HL-60 (cell line): ENCODE measurements around the gene CLDN1.

Experiments
- DNase-seq, 2 experiments: peaks; one replicate each; pipeline ENCODE4 v3.0.0-alpha.2; 2010 to 2020; ENCODE audit warnings: low read depth in 1 of 2, low spot score in 1 of 2
- H3K27ac ChIP-seq: fragments of 250-450 bp; sonication (Bioruptor Pico); replicated peaks from 2 replicates; pipeline ENCODE4 v1.5.1; 2020; ENCODE audit warnings: mild to moderate bottlenecking, moderate library complexity
- H3K27me3 ChIP-seq: fragments of 250-450 bp; sonication (Bioruptor Pico); 2 replicates; pipeline ENCODE4 v1.5.1; 2021; ENCODE audit warnings: mild to moderate bottlenecking, moderate library complexity; ENCODE audit not compliant: insufficient read depth, poor library complexity, severe bottlenecking
- H3K4me3 ChIP-seq: replicated peaks from 2 replicates; pipeline ENCODE4 v1.5.1; 2011; ENCODE audit warnings: mild to moderate bottlenecking, control low read depth, low read length; ENCODE audit not compliant: insufficient read depth
- GABPA ChIP-seq: IDR thresholded peaks from 2 replicates; pipeline ENCODE4 v1.6.1; 2012; ENCODE audit warnings: low read depth
- POLR2AphosphoS5 ChIP-seq: IDR thresholded peaks from 2 replicates; pipeline ENCODE4 v1.6.1; 2012; ENCODE audit warnings: low read depth
- SPI1 ChIP-seq: IDR thresholded peaks from 2 replicates; pipeline ENCODE4 v1.6.1; 2012; ENCODE audit warnings: low read depth, mild to moderate bottlenecking, borderline replicate concordance
- TF ChIP-seq, protein P1 (sequence below): IDR thresholded peaks from one replicate; pipeline ENCODE4 v1.5.1; 2011; ENCODE audit warnings: low read length, control low read depth, inconsistent platforms; ENCODE audit not compliant: insufficient read depth
- TF ChIP-seq, protein P2 (sequence below): IDR thresholded peaks from 2 replicates; pipeline ENCODE4 v1.6.1; 2012; ENCODE audit warnings: low read depth; ENCODE audit not compliant: insufficient replicate concordance

The CLDN1 gene

DNA sequence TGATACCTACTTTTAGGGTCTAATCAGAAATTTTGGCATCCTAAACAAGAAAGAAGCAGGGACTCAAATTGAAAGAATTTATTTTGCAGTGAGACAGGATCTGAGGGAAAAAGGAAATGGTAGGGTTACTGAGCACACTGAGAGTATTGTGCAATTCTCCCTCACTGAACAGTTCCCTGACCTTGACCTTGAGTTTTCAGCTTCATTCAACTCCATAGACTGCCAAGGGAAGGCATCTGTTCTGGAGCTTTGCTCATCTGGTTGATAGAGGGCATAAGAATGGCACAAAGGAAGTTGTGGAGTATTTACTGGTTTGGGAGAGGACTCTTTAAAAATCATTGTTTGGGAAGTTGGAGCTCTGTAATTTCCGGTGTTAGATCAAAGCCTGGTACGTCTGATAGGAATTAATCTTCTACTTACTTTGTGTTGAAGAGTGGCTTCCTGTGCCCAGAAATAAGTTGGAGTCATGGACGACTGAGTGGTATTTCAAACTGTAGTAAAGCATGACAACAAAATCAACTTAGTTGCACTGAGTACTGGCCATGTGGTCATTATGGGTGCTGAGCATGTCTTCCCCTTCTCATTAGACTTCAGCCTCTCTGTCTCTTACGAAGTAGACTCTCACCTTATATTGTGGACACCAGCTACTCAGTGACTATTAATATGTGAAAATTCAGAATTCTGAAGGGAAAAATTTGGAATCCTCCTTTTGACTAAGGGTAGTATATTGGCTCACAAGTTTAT is 40.8 kb downstream of the CLDN1 start:
- Histone ChIP-seq H3K4me3 (no peak overlapping the region), H3K27me3 (no peaks in the 10 kb centered on the region), H3K27ac (peak overlapping the region; percentile 35)
- DNase-seq: peak; percentile 37 to 43
- no peak for TF ChIP-seq POLR2AphosphoS5
- peak; percentile 47; the same call in 1 of the 2 replicates for TF ChIP-seq SPI1
- TF ChIP-seq, protein P1, sequence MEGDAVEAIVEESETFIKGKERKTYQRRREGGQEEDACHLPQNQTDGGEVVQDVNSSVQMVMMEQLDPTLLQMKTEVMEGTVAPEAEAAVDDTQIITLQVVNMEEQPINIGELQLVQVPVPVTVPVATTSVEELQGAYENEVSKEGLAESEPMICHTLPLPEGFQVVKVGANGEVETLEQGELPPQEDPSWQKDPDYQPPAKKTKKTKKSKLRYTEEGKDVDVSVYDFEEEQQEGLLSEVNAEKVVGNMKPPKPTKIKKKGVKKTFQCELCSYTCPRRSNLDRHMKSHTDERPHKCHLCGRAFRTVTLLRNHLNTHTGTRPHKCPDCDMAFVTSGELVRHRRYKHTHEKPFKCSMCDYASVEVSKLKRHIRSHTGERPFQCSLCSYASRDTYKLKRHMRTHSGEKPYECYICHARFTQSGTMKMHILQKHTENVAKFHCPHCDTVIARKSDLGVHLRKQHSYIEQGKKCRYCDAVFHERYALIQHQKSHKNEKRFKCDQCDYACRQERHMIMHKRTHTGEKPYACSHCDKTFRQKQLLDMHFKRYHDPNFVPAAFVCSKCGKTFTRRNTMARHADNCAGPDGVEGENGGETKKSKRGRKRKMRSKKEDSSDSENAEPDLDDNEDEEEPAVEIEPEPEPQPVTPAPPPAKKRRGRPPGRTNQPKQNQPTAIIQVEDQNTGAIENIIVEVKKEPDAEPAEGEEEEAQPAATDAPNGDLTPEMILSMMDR: no peak

DNA sequence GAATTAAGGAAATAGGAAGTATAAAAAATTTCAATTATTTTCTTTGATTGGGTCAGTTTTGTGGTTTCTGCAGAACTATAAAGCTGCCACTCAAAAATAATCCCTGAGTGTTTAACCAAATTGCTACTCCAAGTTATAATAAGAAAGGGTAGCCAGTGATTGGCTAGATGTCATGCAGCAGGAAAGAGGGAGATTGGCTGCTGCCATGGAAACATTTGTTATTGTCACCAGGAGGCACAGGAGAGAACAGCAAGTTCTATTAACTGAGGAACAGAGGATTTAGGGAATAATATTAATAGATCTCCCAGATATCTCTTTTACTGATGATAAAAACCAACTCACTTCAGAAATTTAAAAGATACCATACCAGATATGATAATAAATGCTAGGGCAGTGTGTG is 42.6 kb downstream of the CLDN1 start:
- no peak for DNase-seq
- H3K27me3 ChIP-seq: no peaks in the 10 kb centered on the region
- H3K4me3 ChIP-seq: no peak overlapping the region
- no peak overlapping the region for H3K27ac ChIP-seq
- TF ChIP-seq GABPA (no peak), POLR2AphosphoS5 (no peak), SPI1 (no peak)
- TF ChIP-seq, protein P1: no peak
- TF ChIP-seq, protein P2, sequence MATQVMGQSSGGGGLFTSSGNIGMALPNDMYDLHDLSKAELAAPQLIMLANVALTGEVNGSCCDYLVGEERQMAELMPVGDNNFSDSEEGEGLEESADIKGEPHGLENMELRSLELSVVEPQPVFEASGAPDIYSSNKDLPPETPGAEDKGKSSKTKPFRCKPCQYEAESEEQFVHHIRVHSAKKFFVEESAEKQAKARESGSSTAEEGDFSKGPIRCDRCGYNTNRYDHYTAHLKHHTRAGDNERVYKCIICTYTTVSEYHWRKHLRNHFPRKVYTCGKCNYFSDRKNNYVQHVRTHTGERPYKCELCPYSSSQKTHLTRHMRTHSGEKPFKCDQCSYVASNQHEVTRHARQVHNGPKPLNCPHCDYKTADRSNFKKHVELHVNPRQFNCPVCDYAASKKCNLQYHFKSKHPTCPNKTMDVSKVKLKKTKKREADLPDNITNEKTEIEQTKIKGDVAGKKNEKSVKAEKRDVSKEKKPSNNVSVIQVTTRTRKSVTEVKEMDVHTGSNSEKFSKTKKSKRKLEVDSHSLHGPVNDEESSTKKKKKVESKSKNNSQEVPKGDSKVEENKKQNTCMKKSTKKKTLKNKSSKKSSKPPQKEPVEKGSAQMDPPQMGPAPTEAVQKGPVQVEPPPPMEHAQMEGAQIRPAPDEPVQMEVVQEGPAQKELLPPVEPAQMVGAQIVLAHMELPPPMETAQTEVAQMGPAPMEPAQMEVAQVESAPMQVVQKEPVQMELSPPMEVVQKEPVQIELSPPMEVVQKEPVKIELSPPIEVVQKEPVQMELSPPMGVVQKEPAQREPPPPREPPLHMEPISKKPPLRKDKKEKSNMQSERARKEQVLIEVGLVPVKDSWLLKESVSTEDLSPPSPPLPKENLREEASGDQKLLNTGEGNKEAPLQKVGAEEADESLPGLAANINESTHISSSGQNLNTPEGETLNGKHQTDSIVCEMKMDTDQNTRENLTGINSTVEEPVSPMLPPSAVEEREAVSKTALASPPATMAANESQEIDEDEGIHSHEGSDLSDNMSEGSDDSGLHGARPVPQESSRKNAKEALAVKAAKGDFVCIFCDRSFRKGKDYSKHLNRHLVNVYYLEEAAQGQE: no peak

DNA sequence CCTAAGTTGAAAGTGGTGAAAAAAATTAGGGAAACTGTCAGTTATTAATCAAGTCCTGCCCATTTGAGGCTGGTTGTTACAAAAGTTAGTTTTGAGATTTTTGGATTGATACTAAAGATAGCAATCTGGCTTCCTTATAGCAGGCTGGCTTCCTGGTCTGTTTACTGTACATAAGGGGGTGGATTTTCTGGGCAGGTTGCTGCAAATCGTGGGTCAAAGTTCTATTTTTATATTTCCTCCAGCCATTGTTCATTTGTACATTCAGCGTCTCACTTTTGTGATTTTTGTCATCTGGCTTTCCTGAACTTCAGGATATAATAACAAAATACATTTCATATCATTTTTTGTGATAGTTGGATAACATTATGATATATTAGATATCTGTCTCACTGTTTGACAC is 49.5 kb downstream of the CLDN1 start:
- DNase-seq: no peak
- Histone ChIP-seq H3K27ac (no peak overlapping the region), H3K27me3 (no peaks in the 10 kb centered on the region), H3K4me3 (no peak overlapping the region)
- TF ChIP-seq POLR2AphosphoS5 (no peak), GABPA (no peak), SPI1 (no peak)
- TF ChIP-seq, protein P2: no peak
- TF ChIP-seq, protein P1: no peak

DNA sequence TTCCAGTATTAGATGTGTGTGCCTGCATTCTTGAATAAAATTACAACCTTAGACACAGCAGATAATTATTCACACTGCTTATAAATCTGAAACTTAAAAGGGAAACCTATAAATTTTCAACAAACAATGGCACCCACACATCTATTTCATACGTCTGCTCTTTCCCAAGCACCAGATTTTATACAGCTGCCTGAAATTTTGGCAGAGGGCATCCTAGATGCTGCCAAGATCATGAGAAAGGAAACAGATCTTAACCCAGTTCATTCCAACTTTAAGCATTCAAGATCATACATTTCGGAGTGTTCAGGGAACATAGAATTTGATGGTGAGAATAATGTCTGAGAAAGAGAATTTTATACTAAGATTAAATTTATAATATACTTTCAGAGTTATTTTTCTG is 53.1 kb downstream of the CLDN1 start:
- H3K4me3 ChIP-seq: no peak overlapping the region

More for the DNA sequence above, 53.1 kb downstream of the CLDN1 start:
- DNase-seq: no peak
- Histone ChIP-seq H3K27me3 (no peaks in the 10 kb centered on the region), H3K27ac (no peak overlapping the region)
- no peak for TF ChIP-seq POLR2AphosphoS5
- TF ChIP-seq, protein P1: no peak
- TF ChIP-seq, protein P2: no peak
- no peak for TF ChIP-seq SPI1
- TF ChIP-seq GABPA: no peak
